ENCODE results near the gene RHEBL1. TPM values are rescaled to one million over a fixed set of nuclear protein-coding genes. Genes with fewer than 3 reads are reported as not detected.

RHEBL1 gene
- total and polyA plus RNA-seq, 2 experiments from 2014 or later, result 0.65 to 0.86 TPM

DNA sequence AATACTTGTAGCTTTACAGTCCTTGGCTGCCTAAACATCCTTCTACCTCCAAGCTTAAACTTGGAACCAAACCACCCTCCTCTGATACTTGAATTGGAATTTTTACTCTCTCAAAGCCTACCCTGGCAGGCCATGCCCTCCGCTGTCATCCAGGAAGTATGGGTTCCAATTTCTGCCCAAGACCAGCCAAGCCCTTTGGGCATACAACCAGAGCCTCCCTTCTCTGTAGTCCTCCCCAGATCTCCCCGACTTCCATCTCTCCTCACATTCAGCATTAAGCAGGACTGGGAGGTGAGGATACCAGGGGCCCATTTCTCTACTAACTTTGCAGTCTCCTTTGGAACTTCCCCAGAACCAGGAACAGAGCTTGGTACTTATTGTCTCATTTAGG is 25.2 kb upstream of the RHEBL1 start:
- DNase-seq, result no peak
- no peak overlapping the region for H3K4me2 ChIP-seq (ENCODE audit: unreplicated experiment)
- 63 to 72% methylated on average over 2 of the region's 2 CpGs for WGBS, 2 experiments (ENCODE audit: low coverage in 1 of 2, low lambda C conversion rate in 2 of 2, missing lambda C conversion rate in 2 of 2)

DNA sequence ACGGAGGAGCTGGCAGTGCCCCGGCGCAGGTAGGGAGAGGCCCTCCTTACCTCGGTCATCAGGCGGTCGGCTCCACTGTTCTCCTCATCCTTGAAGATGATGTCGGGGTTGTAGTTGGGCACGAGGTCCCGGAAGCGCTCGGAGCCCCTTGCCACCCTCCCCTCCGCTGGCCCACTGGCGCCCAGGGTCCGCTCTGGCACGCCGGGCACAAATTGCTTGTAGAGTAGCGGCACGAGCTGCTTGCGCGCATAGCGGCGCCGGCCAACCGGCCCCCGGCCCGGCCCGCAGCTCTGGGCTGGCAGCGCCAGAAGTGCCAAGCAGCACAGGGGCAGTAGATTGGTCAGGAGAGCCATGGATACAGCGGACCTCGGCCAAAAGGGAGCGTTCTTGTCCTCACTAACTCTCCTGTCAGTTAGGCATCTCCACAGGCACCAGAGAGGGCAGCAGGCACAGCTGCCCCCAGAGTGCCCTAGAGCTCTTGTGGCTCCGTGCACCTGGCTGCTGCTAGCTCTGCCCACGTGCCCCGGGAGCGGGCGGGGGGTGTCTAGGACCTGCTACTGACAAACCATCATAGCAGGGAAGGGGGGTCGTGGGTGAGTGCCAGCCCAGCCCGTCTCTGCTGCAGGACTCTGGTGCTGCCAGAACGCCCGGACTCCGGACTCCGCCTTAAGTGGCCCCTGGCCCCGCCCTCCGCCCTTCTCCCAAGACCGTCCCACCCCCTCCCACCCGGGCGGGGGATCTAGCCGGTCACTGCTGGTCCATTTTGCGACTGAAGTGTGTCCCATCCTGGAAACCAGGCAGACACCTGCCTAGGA is 24.6 kb upstream of the RHEBL1 start, which contains the start of gene DHH:
Gene DHH (minus strand): TSS at position 642 of the 815 bp plus-strand sequence. CDS start 289 bp downstream, at position 353.
- DNase-seq, result peak; percentile 34
- Histone ChIP-seq H4K20me1 (ENCODE audit: insufficient read depth) (no peaks in the 10 kb centered on the region), H3K9me2 (ENCODE audit: insufficient read depth) (no peaks in the 10 kb centered on the region), H2AFZ (no peak within 1 kb of the TSS), H3K27ac (no peak within 1 kb of the TSS), H3F3A (ENCODE audit: insufficient read depth) (peaks cover 16% of the 10 kb centered on the region; the same call in 1 of the 2 replicates), H3K27me3 (replicated peaks; ENCODE audit: insufficient read depth) (peaks cover 19% of the 10 kb centered on the region), H3K4me3 (0 out of 2 replicates have a peak within 1 kb of the TSS, but pooled peaks have one; percentile 11), H3K4me2 (ENCODE audit: unreplicated experiment) (peak within 1 kb of the TSS; percentile 37), H3K79me2 (ENCODE audit: insufficient read depth) (no peaks in the 10 kb centered on the region), H3K9ac (no peak within 1 kb of the TSS), H3K9me3 (ENCODE audit: low read depth) (no peaks in the 10 kb centered on the region), H3K36me3 (ENCODE audit: low read depth) (peaks cover 3% of the 10 kb centered on the region; the same call in 1 of the 2 replicates), H3K4me1 (ENCODE audit: insufficient read depth) (peaks cover 14% of the 10 kb centered on the region; the same call in 1 of the 2 replicates)
- TF ChIP-seq EZH2 (IDR thresholded peaks at IDR 0.05; ENCODE audit: insufficient read depth, poor library complexity, severe bottlenecking), result peak; percentile 86
- no peak for TF ChIP-seq EZH2phosphoT487 (IDR thresholded peaks at IDR 0.05; ENCODE audit: insufficient read depth, low read depth)
- WGBS, 2 experiments (ENCODE audit: low coverage in 1 of 2, low lambda C conversion rate in 2 of 2, missing lambda C conversion rate in 2 of 2), result 6 to 7% methylated on average over 38 to 49 of the region's 49 CpGs
- in situ Hi-C loops (cut with MboI), result loop anchor here (10.0 kb wide), 1 partner anchor 140 kb away; no protein-coding TSS in a partner anchor

More for the DNA sequence above, 25.2 kb upstream of the RHEBL1 start:
- in situ Hi-C loops (cut with MboI), result loop anchor here (10.0 kb wide), 1 partner anchor 140 kb away; no protein-coding TSS in a partner anchor
- Histone ChIP-seq H3K36me3 (ENCODE audit: low read depth) (peaks cover 3% of the 10 kb centered on the region; the same call in 1 of the 2 replicates), H3K79me2 (ENCODE audit: insufficient read depth) (no peaks in the 10 kb centered on the region), H3K4me1 (ENCODE audit: insufficient read depth) (peaks cover 14% of the 10 kb centered on the region; the same call in 1 of the 2 replicates), H3K27ac (no peak overlapping the region), H3K9me2 (ENCODE audit: insufficient read depth) (no peaks in the 10 kb centered on the region), H3F3A (ENCODE audit: insufficient read depth) (peaks cover 16% of the 10 kb centered on the region; the same call in 1 of the 2 replicates), H3K4me3 (no peak overlapping the region), H3K9ac (no peak overlapping the region), H3K27me3 (replicated peaks; ENCODE audit: insufficient read depth) (peaks cover 19% of the 10 kb centered on the region), H2AFZ (no peak overlapping the region), H3K9me3 (ENCODE audit: low read depth) (no peaks in the 10 kb centered on the region), H4K20me1 (ENCODE audit: insufficient read depth) (no peaks in the 10 kb centered on the region)
- TF ChIP-seq EZH2phosphoT487 (IDR thresholded peaks at IDR 0.05; ENCODE audit: insufficient read depth, low read depth), result no peak
- TF ChIP-seq EZH2 (IDR thresholded peaks at IDR 0.05; ENCODE audit: insufficient read depth, poor library complexity, severe bottlenecking), result no peak

DNA sequence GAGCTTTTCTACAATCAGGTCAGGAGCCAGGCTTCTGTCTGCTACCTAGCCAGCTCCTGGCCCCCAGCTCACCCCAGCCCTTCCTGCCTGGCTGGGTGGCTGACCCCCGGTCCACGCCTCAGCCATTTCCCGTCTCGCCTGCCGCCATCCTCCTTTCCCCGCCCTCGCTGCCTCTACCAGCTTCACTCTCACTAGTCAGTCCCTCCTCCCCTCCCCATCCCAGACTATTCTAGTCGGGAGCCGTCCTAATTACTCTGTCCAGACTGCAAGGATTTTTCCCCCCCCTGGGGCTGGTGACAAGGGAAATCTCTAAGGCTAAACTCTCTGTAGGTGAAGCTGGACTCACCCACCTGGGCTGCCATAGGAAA is 24.0 kb upstream of the RHEBL1 start:
- H3K27me3 ChIP-seq (replicated peaks; ENCODE audit: insufficient read depth), result peaks cover 19% of the 10 kb centered on the region
- peak overlapping the region; percentile 37 for H3K4me2 ChIP-seq (ENCODE audit: unreplicated experiment)
- no peak for DNase-seq
- no peak overlapping the region for H2AFZ ChIP-seq
- H3F3A ChIP-seq (ENCODE audit: insufficient read depth), result peaks cover 16% of the 10 kb centered on the region; the same call in 1 of the 2 replicates
- in situ Hi-C loops (cut with MboI), result loop anchor here (10.0 kb wide), 1 partner anchor 141 kb away; no protein-coding TSS in a partner anchor
- peaks cover 14% of the 10 kb centered on the region; the same call in 1 of the 2 replicates for H3K4me1 ChIP-seq (ENCODE audit: insufficient read depth)
- 0 out of 2 replicates have a peak overlapping the region, but pooled peaks have one; percentile 11 for H3K4me3 ChIP-seq
- H3K9me2 ChIP-seq (ENCODE audit: insufficient read depth), result no peaks in the 10 kb centered on the region
- TF ChIP-seq EZH2 (IDR thresholded peaks at IDR 0.05; ENCODE audit: insufficient read depth, poor library complexity, severe bottlenecking) (no peak), EZH2phosphoT487 (IDR thresholded peaks at IDR 0.05; ENCODE audit: insufficient read depth, low read depth) (no peak)
- no peak overlapping the region for H3K27ac ChIP-seq
- H3K79me2 ChIP-seq (ENCODE audit: insufficient read depth), result no peaks in the 10 kb centered on the region
- no peaks in the 10 kb centered on the region for H4K20me1 ChIP-seq (ENCODE audit: insufficient read depth)
- WGBS, 2 experiments (ENCODE audit: low coverage in 1 of 2, low lambda C conversion rate in 2 of 2, missing lambda C conversion rate in 2 of 2), result 8 to 11% methylated on average over 7 to 9 of the region's 9 CpGs
- no peaks in the 10 kb centered on the region for H3K9me3 ChIP-seq (ENCODE audit: low read depth)
- peaks cover 3% of the 10 kb centered on the region; the same call in 1 of the 2 replicates for H3K36me3 ChIP-seq (ENCODE audit: low read depth)
- H3K9ac ChIP-seq, result no peak overlapping the region

DNA sequence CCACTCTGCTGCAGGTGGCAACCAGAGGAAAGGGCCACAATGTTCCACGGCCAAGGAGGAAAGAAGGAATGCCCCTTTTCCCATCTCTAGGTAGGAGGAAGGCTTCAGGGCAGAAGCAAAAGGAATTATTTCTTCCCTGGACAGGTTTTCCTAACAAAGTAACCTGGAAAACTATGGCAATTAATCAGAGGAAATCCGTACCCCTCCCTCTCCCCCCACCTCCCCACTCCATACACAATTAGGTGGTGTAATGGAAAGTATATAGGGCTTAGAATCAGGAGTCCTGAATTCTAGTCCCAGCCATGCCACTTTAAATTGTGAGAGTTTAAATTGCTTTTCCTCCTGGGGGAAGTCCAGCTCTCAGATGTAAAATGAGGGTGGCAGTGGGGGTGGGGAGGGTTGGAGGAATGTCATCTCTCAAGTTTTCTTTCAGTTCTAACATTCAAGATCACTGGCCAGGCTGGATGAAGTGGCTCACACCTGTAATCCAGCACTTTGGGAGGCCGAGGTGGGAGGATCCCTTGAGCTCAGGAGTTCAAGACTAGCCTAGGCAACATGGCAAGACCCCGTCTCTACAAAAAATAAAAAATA is 23.1 kb upstream of the RHEBL1 start:
- no peak overlapping the region for H3K27ac ChIP-seq
- 43 to 49% methylated on average over 4 of the region's 4 CpGs for WGBS, 2 experiments (ENCODE audit: low coverage in 1 of 2, low lambda C conversion rate in 2 of 2, missing lambda C conversion rate in 2 of 2)
- TF ChIP-seq EZH2 (IDR thresholded peaks at IDR 0.05; ENCODE audit: insufficient read depth, poor library complexity, severe bottlenecking) (no peak), EZH2phosphoT487 (IDR thresholded peaks at IDR 0.05; ENCODE audit: insufficient read depth, low read depth) (no peak)
- no peak for DNase-seq
- H3K36me3 ChIP-seq (ENCODE audit: low read depth), result no peaks in the 10 kb centered on the region
- no peaks in the 10 kb centered on the region for H3K79me2 ChIP-seq (ENCODE audit: insufficient read depth)
- no peaks in the 10 kb centered on the region for H3K9me2 ChIP-seq (ENCODE audit: insufficient read depth)
- in situ Hi-C loops (cut with MboI), result loop anchor here (10.0 kb wide), 1 partner anchor 142 kb away; no protein-coding TSS in a partner anchor
- H4K20me1 ChIP-seq (ENCODE audit: insufficient read depth), result no peaks in the 10 kb centered on the region
- H3K4me3 ChIP-seq, result no peak overlapping the region
- H3K4me2 ChIP-seq (ENCODE audit: unreplicated experiment), result peak overlapping the region; percentile 87
- peaks cover 14% of the 10 kb centered on the region; the same call in 1 of the 2 replicates for H3K4me1 ChIP-seq (ENCODE audit: insufficient read depth)
- peaks cover 19% of the 10 kb centered on the region for H3K27me3 ChIP-seq (replicated peaks; ENCODE audit: insufficient read depth)
- H3F3A ChIP-seq (ENCODE audit: insufficient read depth), result peaks cover 16% of the 10 kb centered on the region; the same call in 1 of the 2 replicates
- no peak overlapping the region for H3K9ac ChIP-seq
- H2AFZ ChIP-seq, result no peak overlapping the region
- H3K9me3 ChIP-seq (ENCODE audit: low read depth), result no peaks in the 10 kb centered on the region

All from GM23248 (cell line).